HCT116 (cell line): ENCODE measurements around the gene GARIN5B. TPM values are rescaled to one million over a fixed set of nuclear protein-coding genes. Genes with fewer than 3 reads are reported as not detected.

Experiments used
- ATAC-seq: fragments of 200-7000 bp; cut with Tn5 transposase; 2 replicates; pipeline ENCODE4 v1.9.1; 2020; ENCODE audit warnings: mild to moderate bottlenecking, moderate library complexity
- BruUV-seq: library from RNA; stranded (reverse); fragments of 400-500 nt; replicated peaks from 2 replicates; lab custom pipeline; 2021; lab: Mats Ljungman, UMichigan
- CTCF ChIA-PET: fragments of 300-600 bp; sonication (Branson Sonifier 250); formaldehyde crosslinking; loops from one replicate; lab custom pipeline; 2021; ENCODE audit warnings: antibody characterized with exemption; lab: Charles Lee
- POLR2A ChIA-PET: fragments of 300-600, 350-600 bp; sonication (Branson Sonifier 250); formaldehyde crosslinking; loops from one replicate; lab custom pipeline; 2021; ENCODE audit warnings: antibody characterized with exemption; lab: Charles Lee
- RAD21 ChIA-PET, 2 experiments: fragments of 300-600 bp; sonication (Branson Sonifier 250); formaldehyde crosslinking; loops; one replicate each; lab custom pipeline; 2023; ENCODE audit warnings: low total read pairs in 2 of 2; ENCODE audit not compliant: uncharacterized antibody in 2 of 2, unreplicated experiment in 2 of 2, low non-redundant PET in 1 of 2; lab: Charles Lee
- DNase-seq: peaks from one replicate; pipeline ENCODE4 v3.0.0-alpha.2; 2010; ENCODE audit warnings: low read depth, low spot score
- H2AFZ ChIP-seq: fragments of 200-600 bp; shearing (Covaris generic), sonication (generic); 2 replicates; pipeline ENCODE4 v1.6.1; 2017; ENCODE audit warnings: low read depth, mixed run types, mixed read lengths, antibody characterized with exemption, low read length; ENCODE audit not compliant: poor library complexity, severe bottlenecking
- H3K27ac ChIP-seq: 2 replicates; pipeline ENCODE4 v1.5.1; 2012; ENCODE audit warnings: low read depth, low read length
- H3K27me3 ChIP-seq: fragments of 200-600 bp; sonication (generic); 2 replicates; pipeline ENCODE4 v1.6.1; 2016; ENCODE audit warnings: mixed run types, low read length, mixed read lengths; ENCODE audit not compliant: insufficient read depth
- H3K36me3 ChIP-seq, 2 experiments: fragments of 200-500 bp in 1 of 2; fragments of 200-600 bp in 1 of 2; sonication (Bioruptor generic) in 1 of 2; sonication (generic) in 1 of 2; 2 replicates each; pipeline versions ENCODE4 v1.5.1 to v1.6.1; 2014 to 2016; ENCODE audit warnings: low read length in 2 of 2, inconsistent platforms in 1 of 2, mixed read lengths in 1 of 2, mixed run types in 1 of 2; ENCODE audit not compliant: insufficient read depth in 2 of 2, control insufficient read depth in 1 of 2
- H3K4me1 ChIP-seq, 2 experiments: fragments of 200-600 bp in 1 of 2; sonication (generic) in 1 of 2; 2 replicates each; pipeline versions ENCODE4 v1.5.1 to v1.6.1; 2012 to 2017; ENCODE audit warnings: low read length in 2 of 2, inconsistent platforms in 1 of 2, mild to moderate bottlenecking in 1 of 2, mixed read lengths in 1 of 2, mixed run types in 1 of 2, moderate library complexity in 1 of 2; ENCODE audit not compliant: insufficient read depth in 2 of 2, control insufficient read depth in 1 of 2
- H3K4me2 ChIP-seq: fragments of 200-600 bp; sonication (generic); 2 replicates; pipeline ENCODE4 v1.6.1; 2017; ENCODE audit warnings: mixed run types, low read length, mixed read lengths
- H3K4me3 ChIP-seq, 2 experiments: fragments of 200-600 bp in 1 of 2; sonication (generic) in 1 of 2; replicated peaks in 1 of 2; 2 replicates each; pipeline ENCODE4 v1.5.1; 2011 to 2016; ENCODE audit warnings: low read length in 2 of 2, control low read depth in 1 of 2, low read depth in 1 of 2, mild to moderate bottlenecking in 1 of 2, mixed read lengths in 1 of 2, mixed run types in 1 of 2
- H3K79me2 ChIP-seq: fragments of 200-600 bp; sonication (generic); 2 replicates; pipeline ENCODE4 v1.6.1; 2017; ENCODE audit warnings: mild to moderate bottlenecking, mixed run types, low read length, moderate library complexity, mixed read lengths; ENCODE audit not compliant: insufficient read depth
- H3K9ac ChIP-seq: fragments of 200-600 bp; sonication (generic); 2 replicates; pipeline ENCODE4 v1.6.1; 2016; ENCODE audit warnings: low read length, mixed read lengths
- H3K9me2 ChIP-seq: fragments of 200-600 bp; sonication (generic), shearing (Covaris generic); 2 replicates; pipeline ENCODE4 v1.6.1; 2017; ENCODE audit warnings: mixed run types, mild to moderate bottlenecking, moderate library complexity; ENCODE audit not compliant: insufficient read depth
- H3K9me3 ChIP-seq, 2 experiments: fragments of 200-500 bp in 1 of 2; fragments of 200-600 bp in 1 of 2; sonication (Bioruptor generic) in 1 of 2; sonication (generic) in 1 of 2; 2 replicates each; pipeline ENCODE4 v1.6.1; 2014 to 2017; ENCODE audit warnings: low read length in 2 of 2, mixed read lengths in 2 of 2, inconsistent platforms in 1 of 2, low read depth in 1 of 2, mild to moderate bottlenecking in 1 of 2, mixed run types in 1 of 2, moderate library complexity in 1 of 2; ENCODE audit not compliant: control insufficient read depth in 1 of 2, insufficient read depth in 1 of 2
- H4K20me1 ChIP-seq: fragments of 200-600 bp; sonication (generic), shearing (Covaris generic); 2 replicates; pipeline ENCODE4 v1.6.1; 2017; ENCODE audit warnings: mixed run types, mild to moderate bottlenecking, moderate library complexity; ENCODE audit not compliant: insufficient read depth
- EGR1 ChIP-seq: IDR thresholded peaks from 2 replicates; pipeline ENCODE4 v1.6.1; 2012; ENCODE audit warnings: low read depth
- ELF1 ChIP-seq: IDR thresholded peaks from 2 replicates; pipeline ENCODE4 v1.6.1; 2012; ENCODE audit warnings: low read depth, borderline replicate concordance
- EZH2phosphoT487 ChIP-seq: fragments of 200-600 bp; IDR thresholded peaks from 2 replicates; pipeline ENCODE4 v1.6.1; 2018; ENCODE audit warnings: antibody characterized with exemption, borderline replicate concordance
- POLR2A ChIP-seq: IDR thresholded peaks from 2 replicates; pipeline ENCODE4 v1.7.0; 2011; ENCODE audit warnings: borderline replicate concordance; ENCODE audit not compliant: insufficient read depth, insufficient read length; ENCODE audit errors: extremely low read depth
- POLR2AphosphoS5 ChIP-seq: IDR thresholded peaks from 2 replicates; pipeline ENCODE4 v1.6.1; 2011; ENCODE audit warnings: mild to moderate bottlenecking, low read depth, low read length, moderate library complexity
- RAD21 ChIP-seq: IDR thresholded peaks from 2 replicates; pipeline ENCODE4 v1.6.1; 2012; ENCODE audit warnings: low read depth, mild to moderate bottlenecking
- REST ChIP-seq: IDR thresholded peaks from 2 replicates; pipeline ENCODE4 v1.6.1; 2012; ENCODE audit warnings: low read depth
- ZFX ChIP-seq: fragments of 450-650 bp; IDR thresholded peaks from 2 replicates; pipeline ENCODE4 v1.6.1; 2017
- intact Hi-C: fragments of 100-400 bp; cut with micrococcal nuclease; formaldehyde crosslinking; loops from 2 replicates; pipeline ENCODE4 v1.10.0; 2022
- total RNA-seq: library from RNA; stranded (reverse); gene quantifications from one replicate; pipeline ENCODE4 v1.2.1, GENCODE V29; 2021; ENCODE audit not compliant: unreplicated experiment

GARIN5B gene
- total RNA-seq, 1 experiment from 2014 or later, result not detected

GRCh38 chr19:55389386-55390317 lies 26.6 kb upstream of the GARIN5B start:
- CTCF ChIA-PET, result no interaction called here

GRCh38 chr19:55387736-55388497 lies 24.9 kb upstream of the GARIN5B start:
- Histone ChIP-seq H3K9me3 (no peaks in the 10 kb centered on the region), H3K79me2 (peaks cover 51% of the 10 kb centered on the region), H3K27ac (peak overlapping the region; percentile 99), H3K9me2 (no peaks in the 10 kb centered on the region), H3K4me2 (peak overlapping the region; percentile 99), H3K4me1 (peaks cover 6 to 61% of the 10 kb centered on the region in 2 experiments; a peak in 3 of 4 replicates), H3K9ac (peak overlapping the region; percentile 94; the same call in 1 of the 2 replicates), H4K20me1 (peaks cover 48% of the 10 kb centered on the region; the same call in 1 of the 2 replicates), H3K4me3 (peak overlapping the region; percentile 99 to 100; a peak in 3 of 4 replicates), H3K36me3 (peaks cover 18 to 43% of the 10 kb centered on the region in 2 experiments), H3K27me3 (no peaks in the 10 kb centered on the region), H2AFZ (no peak overlapping the region)
- no TSS peak for BruUV-seq
- intact Hi-C loops, result no loop called here
- CTCF ChIA-PET, result no interaction called here
- POLR2A ChIA-PET, result interaction anchor here (1.0 kb wide), 2 partner anchors 38 to 48 kb away, joined by 3 to 4 read pairs; partner anchors contain the start of gene KMT5C
- RAD21 ChIA-PET, result no interaction called here
- ATAC-seq (no peak), DNase-seq (no peak)
- TF ChIP-seq ZFX (no peak), ELF1 (no peak), RAD21 (no peak), POLR2A (no peak), REST (no peak)

More at GRCh38 chr19:55389386-55390317, 26.6 kb upstream of the GARIN5B start:
- ATAC-seq, result no peak
- Histone ChIP-seq H3K27me3 (no peaks in the 10 kb centered on the region), H3K9ac (no peak overlapping the region), H3K27ac (peak overlapping the region; percentile 25), H3K9me2 (no peaks in the 10 kb centered on the region), H4K20me1 (peaks cover 48% of the 10 kb centered on the region; the same call in 1 of the 2 replicates), H3K9me3 (no peaks in the 10 kb centered on the region), H3K79me2 (peaks cover 42% of the 10 kb centered on the region), H2AFZ (no peak overlapping the region), H3K36me3 (peaks cover 18 to 43% of the 10 kb centered on the region in 2 experiments), H3K4me1 (peaks cover 12 to 57% of the 10 kb centered on the region in 2 experiments), H3K4me2 (no peak overlapping the region), H3K4me3 (no peak overlapping the region)
- RAD21 ChIA-PET, result no interaction called here
- POLR2A ChIA-PET, result interaction anchor here (1.0 to 2.5 kb wide), 7 partner anchors 10 to 94 kb away, joined by 3 to 15 read pairs (median 4); partner anchors contain the start of gene UBE2S
- no TSS peak for BruUV-seq
- no peak for DNase-seq
- TF ChIP-seq POLR2A (peak; percentile 18), POLR2AphosphoS5 (peak; percentile 38), EZH2phosphoT487 (no peak), EGR1 (no peak)
- intact Hi-C loops, result no loop called here
